Esophagus muscularis mucosa (tissue), 3 donors: ENCODE measurements around the gene HSPB7.

Experiments
- CTCF ChIP-seq, 3 experiments: fragments of 200-600 bp in 2 of 3; fragments of 450-650 bp in 1 of 3; sonication (generic) in 2 of 3; IDR thresholded peaks; one replicate each; pipeline ENCODE4 v1.5.1; 2017 to 2019; ENCODE audit warnings: antibody characterized with exemption in 3 of 3, mild to moderate bottlenecking in 2 of 3, moderate library complexity in 1 of 3
- POLR2AphosphoS5 ChIP-seq, 2 donors: sonication (generic); formaldehyde crosslinking; IDR thresholded peaks; one replicate each; pipeline ENCODE4 v1.6.1; 2017; ENCODE audit warnings: antibody characterized with exemption in 2 of 2

- no peak for TF ChIP-seq POLR2AphosphoS5 (IDR thresholded peaks at IDR 0.05)
- TF ChIP-seq CTCF (IDR thresholded peaks at IDR 0.05) = no peak
Measured at GRCh38 chr1:16041200-16041599, 23.4 kb upstream of the HSPB7 start.
